ENCODE measurements around the gene RNF187. TPM values are rescaled to one million over a fixed set of nuclear protein-coding genes. Genes with fewer than 3 reads are reported as not detected.

Gene RNF187
- total and polyA plus RNA-seq, 2 of the 4 experiments (the other 2 are of a cell fraction) = 14.0 to 55.4 TPM

- H2BK15ac ChIP-seq (ENCODE audit: low read depth, low read length) = no peak overlapping the region
- no peak overlapping the region for H3K4ac ChIP-seq (ENCODE audit: low read depth, low read length)
- no peak overlapping the region for H2AK9ac ChIP-seq (replicated peaks; ENCODE audit: low read depth, low read length, poor library complexity)
- no peaks in the 10 kb centered on the region for H3K9me3 ChIP-seq (ENCODE audit: control insufficient read depth, insufficient read depth, low read length)
- no peak overlapping the region for H3K9ac ChIP-seq (ENCODE audit: low read depth, low read length)
- H3K9me1 ChIP-seq (ENCODE audit: insufficient read depth, low read length) = no peaks in the 10 kb centered on the region
- H3K56ac ChIP-seq (ENCODE audit: extremely low read depth, insufficient read depth, low read length) = no peak overlapping the region
- no peak overlapping the region for H2BK5ac ChIP-seq (ENCODE audit: low read depth, low read length, poor library complexity, severe bottlenecking)
- H3K4me1 ChIP-seq (ENCODE audit: control insufficient read depth, insufficient read depth, low read length) = 0 out of 2 replicates have a peak, but pooled peaks cover 1% of the 10 kb centered on the region
- 60% methylated on average over 1 of the region's 4 CpGs; no CpG with 5 or more reads in 1 of the 2 experiments for WGBS, 2 experiments (ENCODE audit: extremely low coverage in 2 of 2, insufficient read length in 1 of 2)
- no peak overlapping the region for H3K18ac ChIP-seq (ENCODE audit: low read depth, low read length)
- in situ Hi-C loops (cut with MboI; ENCODE audit: low sequenced_read_pairs) = no loop called here
- no peaks in the 10 kb centered on the region for H3K79me1 ChIP-seq (ENCODE audit: low read depth in 1 of 2, low read length in 2 of 2)
- H3K23ac ChIP-seq (ENCODE audit: low read depth, low read length) = no peak overlapping the region
- ChIA-PET CTCF (interaction anchor here (0.6 kb wide), 1 partner anchor 297 kb away, joined by 6 read pairs; no protein-coding TSS in a partner anchor), POLR2A (ENCODE audit: unreplicated experiment) (no interaction called here)
- no peak overlapping the region for H3K27ac ChIP-seq (ENCODE audit: insufficient read depth, low read length)
- DNase-seq (no peak), ATAC-seq (ENCODE audit: low read depth) (no peak)
- no peaks in the 10 kb centered on the region for H4K20me1 ChIP-seq (ENCODE audit: insufficient read depth, low read length)
- H3K4me3 ChIP-seq (ENCODE audit: insufficient read depth, low read depth, low read length) = no peak overlapping the region
- H3K4me2 ChIP-seq (ENCODE audit: low read depth, low read length) = no peak overlapping the region
- H3K14ac ChIP-seq (replicated peaks; ENCODE audit: low read depth, low read length) = no peak overlapping the region
- no peak overlapping the region for H2AFZ ChIP-seq (replicated peaks; ENCODE audit: low read length, poor library complexity)
- H3K36me3 ChIP-seq (ENCODE audit: control insufficient read depth, insufficient read depth, low read length) = no peaks in the 10 kb centered on the region
- no peak overlapping the region for H2AK5ac ChIP-seq (ENCODE audit: low read depth, low read length)
- H4K8ac ChIP-seq (ENCODE audit: low read depth in 2 of 2, low read length in 2 of 2) = no peak overlapping the region
- TF ChIP-seq RAD21 (IDR thresholded peaks at IDR 0.05; ENCODE audit: low read length) (no peak), USF2 (IDR thresholded peaks at IDR 0.05; ENCODE audit: low read depth, low read length) (no peak), FOS (IDR thresholded peaks at IDR 0.05; ENCODE audit: low read depth, low read length) (no peak), RCOR1 (IDR thresholded peaks at IDR 0.05; ENCODE audit: insufficient replicate concordance, low read length) (no peak), MAZ (IDR thresholded peaks at IDR 0.05; ENCODE audit: borderline replicate concordance, low read depth, low read length) (no peak), MAFK (IDR thresholded peaks at IDR 0.05; ENCODE audit: low read depth, low read length) (no peak), NFE2L2 (IDR thresholded peaks at IDR 0.05; ENCODE audit: low read depth, low read length) (no peak)
- no TSS peak for BruUV-seq (replicated peaks)
- intact Hi-C loops (cut with micrococcal nuclease) = no loop called here
- no peak overlapping the region for H4K5ac ChIP-seq (ENCODE audit: low read depth, low read length)
- no peak overlapping the region for H4K91ac ChIP-seq (ENCODE audit: insufficient read depth, low read depth, low read length)
- no peak overlapping the region for H2BK120ac ChIP-seq (ENCODE audit: low read depth, low read length)
- H2BK20ac ChIP-seq (ENCODE audit: low read depth, low read length) = no peak overlapping the region
- peaks cover 35% of the 10 kb centered on the region for H3K27me3 ChIP-seq (ENCODE audit: control insufficient read depth, insufficient read depth, low read length)
- dilution Hi-C loops (cut with HindIII; ENCODE audit: low sequenced_read_pairs, unreplicated experiment) = no loop called here
Observed at GRCh38 chr1:228477263-228477662, 9.9 kb upstream of the RNF187 start.
